Progenitor cell of endocrine pancreas (in vitro differentiated cells): ENCODE data around the gene SLCO2A1. TPM values are rescaled to one million over a fixed set of nuclear protein-coding genes. Genes with fewer than 3 reads are reported as not detected.

Experiments used
- DNase-seq: peaks from one replicate; pipeline ENCODE4 v3.0.0; 2021; ENCODE audit warnings: low spot score; ENCODE audit not compliant: unreplicated experiment
- H3K27ac Mint-ChIP-seq: 2 replicates; pipeline ENCODE4 v1.8.0; 2021; ENCODE audit warnings: mild to moderate bottlenecking, moderate library complexity, mixed read lengths
- H3K27me3 Mint-ChIP-seq: 2 replicates; pipeline ENCODE4 v1.8.0; 2021; ENCODE audit warnings: mixed read lengths
- H3K36me3 Mint-ChIP-seq: 2 replicates; pipeline ENCODE4 v1.8.0; 2022; ENCODE audit warnings: mixed read lengths; ENCODE audit not compliant: insufficient read depth
- H3K4me1 Mint-ChIP-seq: 2 replicates; pipeline ENCODE4 v1.8.0; 2021; ENCODE audit warnings: low read depth, mixed read lengths
- H3K4me3 Mint-ChIP-seq: 2 replicates; pipeline ENCODE4 v1.8.0; 2021; ENCODE audit warnings: low read depth, mild to moderate bottlenecking, moderate library complexity, mixed read lengths
- H3K9me3 Mint-ChIP-seq: 2 replicates; pipeline ENCODE4 v1.8.0; 2021; ENCODE audit warnings: low read depth, mixed read lengths
- CTCF ChIP-seq: fragments of 200-600 bp; sonication (generic); IDR thresholded peaks from one replicate; pipeline ENCODE4 v1.5.0; 2021; ENCODE audit warnings: antibody characterized with exemption, mild to moderate bottlenecking; ENCODE audit not compliant: unreplicated experiment
- total RNA-seq: library from RNA; stranded (reverse); gene quantifications from 2 replicates; pipeline ENCODE4 v1.2.1, GENCODE V29; 2021

The SLCO2A1 gene
- total RNA-seq, 1 donor from 2014 or later, result 27.9 TPM

- no peak overlapping the region for H3K27ac Mint-ChIP-seq
- no peak for DNase-seq
- peaks cover 53% of the 10 kb centered on the region for H3K4me1 Mint-ChIP-seq
- H3K36me3 Mint-ChIP-seq, result no peaks in the 10 kb centered on the region
- no peaks in the 10 kb centered on the region for H3K27me3 Mint-ChIP-seq
- no peaks in the 10 kb centered on the region for H3K9me3 Mint-ChIP-seq
- H3K4me3 Mint-ChIP-seq, result no peak overlapping the region
- no peak for TF ChIP-seq CTCF
These were observed 30.2 kb upstream of the SLCO2A1 start for GRCh38 chr3:134059671-134060560.

- H3K9me3 Mint-ChIP-seq, result no peaks in the 10 kb centered on the region
- no peak for TF ChIP-seq CTCF
- H3K36me3 Mint-ChIP-seq, result no peaks in the 10 kb centered on the region
- H3K27ac Mint-ChIP-seq, result no peak overlapping the region
- H3K27me3 Mint-ChIP-seq, result no peaks in the 10 kb centered on the region
- DNase-seq, result no peak
- no peak overlapping the region for H3K4me3 Mint-ChIP-seq
- peaks cover 54% of the 10 kb centered on the region for H3K4me1 Mint-ChIP-seq
These were observed 29.4 kb upstream of the SLCO2A1 start for GRCh38 chr3:134059035-134059601.

- Mint-ChIP-seq H3K36me3 (no peaks in the 10 kb centered on the region), H3K4me3 (no peak overlapping the region), H3K9me3 (no peaks in the 10 kb centered on the region), H3K27ac (peak overlapping the region; percentile 71), H3K4me1 (peaks cover 54% of the 10 kb centered on the region), H3K27me3 (no peaks in the 10 kb centered on the region)
- no peak for TF ChIP-seq CTCF
- no peak for DNase-seq
These were observed 28.0 kb upstream of the SLCO2A1 start for GRCh38 chr3:134057654-134058110.

GRCh38 chr3:134057006-134057653 lies 27.4 kb upstream of the SLCO2A1 start:
- Mint-ChIP-seq H3K27me3 (no peaks in the 10 kb centered on the region), H3K36me3 (no peaks in the 10 kb centered on the region), H3K4me1 (peaks cover 54% of the 10 kb centered on the region), H3K4me3 (no peak overlapping the region), H3K9me3 (no peaks in the 10 kb centered on the region), H3K27ac (peak overlapping the region; percentile 13)
- no peak for TF ChIP-seq CTCF
- no peak for DNase-seq

- Mint-ChIP-seq H3K9me3 (no peaks in the 10 kb centered on the region), H3K27me3 (no peaks in the 10 kb centered on the region)
These were observed 26.8 kb upstream of the SLCO2A1 start for GRCh38 chr3:134056464-134056891.

More at GRCh38 chr3:134056464-134056891, 26.8 kb upstream of the SLCO2A1 start:
- no peak for TF ChIP-seq CTCF
- no peaks in the 10 kb centered on the region for H3K36me3 Mint-ChIP-seq
- DNase-seq, result no peak
- H3K27ac Mint-ChIP-seq, result peak overlapping the region; percentile 13
- H3K4me3 Mint-ChIP-seq, result peak overlapping the region; percentile 7
- H3K4me1 Mint-ChIP-seq, result peaks cover 51% of the 10 kb centered on the region
